HepG2 (cell line): ENCODE results near the gene ZNRD2. TPM values are rescaled to one million over a fixed set of nuclear protein-coding genes. Genes with fewer than 3 reads are reported as not detected.

ENCODE experiments used
- ATF2 ChIP-seq: sonication (generic); formaldehyde crosslinking; IDR thresholded peaks from 2 replicates; pipeline ENCODE4 v1.4.0; 2020; ENCODE audit warnings: missing genetic modification reagents
- DMAP1 ChIP-seq: IDR thresholded peaks from 2 replicates; pipeline ENCODE4 v1.6.1; 2016
- HDAC1 ChIP-seq: sonication (generic); formaldehyde crosslinking; IDR thresholded peaks from 2 replicates; pipeline ENCODE4 v1.5.1; 2020; ENCODE audit warnings: mild to moderate bottlenecking, missing genetic modification reagents
- IKZF5 ChIP-seq: IDR thresholded peaks from 2 replicates; pipeline ENCODE4 v1.6.1; 2018; ENCODE audit warnings: missing genetic modification reagents, mild to moderate bottlenecking, missing compliant biosample characterization
- ISX ChIP-seq: sonication (generic); formaldehyde crosslinking; conservative IDR thresholded peaks from 2 replicates; pipeline ENCODE4 v1.5.0; 2020; ENCODE audit warnings: missing genetic modification reagents
- NCOR1 ChIP-seq: fragments of 200-600 bp; sonication (generic); IDR thresholded peaks from 2 replicates; pipeline ENCODE4 v1.7.0; 2017; ENCODE audit warnings: antibody characterized with exemption, low read length, borderline replicate concordance
- NFKB2 ChIP-seq: sonication (generic); formaldehyde crosslinking; IDR thresholded peaks from 2 replicates; pipeline ENCODE4 v1.4.0; 2020; ENCODE audit warnings: missing genetic modification reagents, borderline replicate concordance
- ZBTB21 ChIP-seq: sonication (generic); formaldehyde crosslinking; IDR thresholded peaks from 2 replicates; pipeline ENCODE4 v1.4.0; 2020; ENCODE audit warnings: missing genetic modification reagents
- ZFY ChIP-seq: sonication (generic); formaldehyde crosslinking; IDR thresholded peaks from 2 replicates; pipeline ENCODE4 v1.4.0; 2020; ENCODE audit warnings: missing genetic modification reagents
- ZMYM2 ChIP-seq: sonication (generic); formaldehyde crosslinking; IDR thresholded peaks from 2 replicates; pipeline ENCODE4 v1.8.0; 2022; ENCODE audit warnings: mild to moderate bottlenecking, missing genetic modification reagents
- ZNF335 ChIP-seq: sonication (generic); formaldehyde crosslinking; IDR thresholded peaks from 2 replicates; pipeline ENCODE4 v1.4.0; 2020; ENCODE audit warnings: missing genetic modification reagents
- ZNF563 ChIP-seq: sonication (generic); formaldehyde crosslinking; IDR thresholded peaks from 2 replicates; pipeline ENCODE4 v1.8.0; 2022; ENCODE audit warnings: mild to moderate bottlenecking, moderate library complexity, missing genetic modification reagents
- ZNF678 ChIP-seq: sonication (generic); formaldehyde crosslinking; IDR thresholded peaks from 2 replicates; pipeline ENCODE4 v1.4.0; 2020; ENCODE audit warnings: mild to moderate bottlenecking, missing genetic modification reagents
- ZNF772 ChIP-seq: sonication (generic); formaldehyde crosslinking; IDR thresholded peaks from 2 replicates; pipeline ENCODE4 v1.5.0; 2020; ENCODE audit warnings: mild to moderate bottlenecking, missing genetic modification reagents
- polyA plus RNA-seq, 8 experiments: library from polyadenylated mRNA; depleted of rRNA in 3 of 8; stranded (reverse) in 7 of 8; unstranded in 1 of 8; fragments of >200 nt; fragmentation: Illumina TruSeq in 4 of 8; extraction: Trizol in 4 of 8; gene quantifications; 2 replicates each; pipeline versions ENCODE4 v1.2.1 to v1.2.3, GENCODE V29; 2011 to 2016; ENCODE audit warnings: low read depth in 4 of 8, missing spikeins in 1 of 8, mixed read lengths in 1 of 8; ENCODE audit not compliant: insufficient read depth in 1 of 8
- total RNA-seq, 5 experiments: library from RNA; depleted of rRNA; stranded (reverse); fragments of >200 nt; fragmentation: Illumina TruSeq; extraction: Trizol; gene quantifications; 2 replicates each; pipeline ENCODE4 v1.2.3, GENCODE V29; 2016; ENCODE audit warnings: low read depth in 1 of 5
- TF ChIP-seq, protein P1 (sequence below): sonication (generic); formaldehyde crosslinking; IDR thresholded peaks from 2 replicates; pipeline ENCODE4 v1.8.1; 2023; ENCODE audit warnings: mild to moderate bottlenecking, missing genetic modification reagents
- TF ChIP-seq, protein P2 (sequence below): sonication (generic); formaldehyde crosslinking; IDR thresholded peaks from 2 replicates; pipeline ENCODE4 v1.4.0; 2020; ENCODE audit warnings: mild to moderate bottlenecking, missing genetic modification reagents
- TF ChIP-seq, protein P3 (sequence below): sonication (generic); formaldehyde crosslinking; IDR thresholded peaks from 2 replicates; pipeline ENCODE4 v1.8.1; 2023; ENCODE audit warnings: missing genetic modification reagents, inconsistent platforms, borderline replicate concordance
- TF ChIP-seq, protein P4 (sequence below): fragments of 450-650 bp; IDR thresholded peaks from 2 replicates; pipeline ENCODE4 v1.6.1; 2017
- TF ChIP-seq, protein P5 (sequence below): sonication (generic); formaldehyde crosslinking; IDR thresholded peaks from 2 replicates; pipeline ENCODE4 v1.8.1; 2023; ENCODE audit warnings: mild to moderate bottlenecking, missing genetic modification reagents
- TF ChIP-seq, protein P6 (sequence below): sonication (generic); formaldehyde crosslinking; IDR thresholded peaks from 2 replicates; pipeline ENCODE4 v1.5.0; 2020; ENCODE audit warnings: missing genetic modification reagents

ZNRD2 gene
- total and polyA plus RNA-seq, 2 of the 13 experiments (the other 11 are each of a cell fraction or from before 2014, with no cell fraction given) = 29.2 to 34.0 TPM

GRCh38 chr11:65616575-65617001 is 46.3 kb downstream of the ZNRD2 start (continued):
- TF ChIP-seq, protein P1, sequence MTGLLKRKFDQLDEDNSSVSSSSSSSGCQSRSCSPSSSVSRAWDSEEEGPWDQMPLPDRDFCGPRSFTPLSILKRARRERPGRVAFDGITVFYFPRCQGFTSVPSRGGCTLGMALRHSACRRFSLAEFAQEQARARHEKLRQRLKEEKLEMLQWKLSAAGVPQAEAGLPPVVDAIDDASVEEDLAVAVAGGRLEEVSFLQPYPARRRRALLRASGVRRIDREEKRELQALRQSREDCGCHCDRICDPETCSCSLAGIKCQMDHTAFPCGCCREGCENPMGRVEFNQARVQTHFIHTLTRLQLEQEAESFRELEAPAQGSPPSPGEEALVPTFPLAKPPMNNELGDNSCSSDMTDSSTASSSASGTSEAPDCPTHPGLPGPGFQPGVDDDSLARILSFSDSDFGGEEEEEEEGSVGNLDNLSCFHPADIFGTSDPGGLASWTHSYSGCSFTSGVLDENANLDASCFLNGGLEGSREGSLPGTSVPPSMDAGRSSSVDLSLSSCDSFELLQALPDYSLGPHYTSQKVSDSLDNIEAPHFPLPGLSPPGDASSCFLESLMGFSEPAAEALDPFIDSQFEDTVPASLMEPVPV = no peak
- TF ChIP-seq IKZF5 (CRISPR knock-in tag) (no peak), ZNF335 (no peak), ZBTB21 (CRISPR knock-in tag) (peak; percentile 34; the same call in 1 of the 2 replicates), NCOR1 (peak; percentile 77; the same call in 1 of the 2 replicates), ISX (CRISPR knock-in tag) (no peak), ATF2 (CRISPR knock-in tag) (peak; percentile 47; the same call in 1 of the 2 replicates), ZMYM2 (CRISPR knock-in tag) (no peak), NFKB2 (CRISPR knock-in tag) (no peak), ZNF678 (no peak), ZFY (CRISPR knock-in tag) (no peak), HDAC1 (no peak), ZNF563 (CRISPR knock-in tag) (peak; percentile 61; the same call in 1 of the 2 replicates), ZNF772 (CRISPR knock-in tag) (no peak), DMAP1 (CRISPR knock-in tag) (peak; percentile 26)
- TF ChIP-seq, protein P2, sequence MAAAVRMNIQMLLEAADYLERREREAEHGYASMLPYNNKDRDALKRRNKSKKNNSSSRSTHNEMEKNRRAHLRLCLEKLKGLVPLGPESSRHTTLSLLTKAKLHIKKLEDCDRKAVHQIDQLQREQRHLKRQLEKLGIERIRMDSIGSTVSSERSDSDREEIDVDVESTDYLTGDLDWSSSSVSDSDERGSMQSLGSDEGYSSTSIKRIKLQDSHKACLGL = no peak
- TF ChIP-seq, protein P3, sequence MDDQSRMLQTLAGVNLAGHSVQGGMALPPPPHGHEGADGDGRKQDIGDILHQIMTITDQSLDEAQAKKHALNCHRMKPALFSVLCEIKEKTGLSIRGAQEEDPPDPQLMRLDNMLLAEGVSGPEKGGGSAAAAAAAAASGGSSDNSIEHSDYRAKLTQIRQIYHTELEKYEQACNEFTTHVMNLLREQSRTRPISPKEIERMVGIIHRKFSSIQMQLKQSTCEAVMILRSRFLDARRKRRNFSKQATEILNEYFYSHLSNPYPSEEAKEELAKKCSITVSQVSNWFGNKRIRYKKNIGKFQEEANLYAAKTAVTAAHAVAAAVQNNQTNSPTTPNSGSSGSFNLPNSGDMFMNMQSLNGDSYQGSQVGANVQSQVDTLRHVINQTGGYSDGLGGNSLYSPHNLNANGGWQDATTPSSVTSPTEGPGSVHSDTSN = no peak
- TF ChIP-seq, protein P4, sequence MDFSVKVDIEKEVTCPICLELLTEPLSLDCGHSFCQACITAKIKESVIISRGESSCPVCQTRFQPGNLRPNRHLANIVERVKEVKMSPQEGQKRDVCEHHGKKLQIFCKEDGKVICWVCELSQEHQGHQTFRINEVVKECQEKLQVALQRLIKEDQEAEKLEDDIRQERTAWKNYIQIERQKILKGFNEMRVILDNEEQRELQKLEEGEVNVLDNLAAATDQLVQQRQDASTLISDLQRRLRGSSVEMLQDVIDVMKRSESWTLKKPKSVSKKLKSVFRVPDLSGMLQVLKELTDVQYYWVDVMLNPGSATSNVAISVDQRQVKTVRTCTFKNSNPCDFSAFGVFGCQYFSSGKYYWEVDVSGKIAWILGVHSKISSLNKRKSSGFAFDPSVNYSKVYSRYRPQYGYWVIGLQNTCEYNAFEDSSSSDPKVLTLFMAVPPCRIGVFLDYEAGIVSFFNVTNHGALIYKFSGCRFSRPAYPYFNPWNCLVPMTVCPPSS = no peak
- TF ChIP-seq, protein P5, sequence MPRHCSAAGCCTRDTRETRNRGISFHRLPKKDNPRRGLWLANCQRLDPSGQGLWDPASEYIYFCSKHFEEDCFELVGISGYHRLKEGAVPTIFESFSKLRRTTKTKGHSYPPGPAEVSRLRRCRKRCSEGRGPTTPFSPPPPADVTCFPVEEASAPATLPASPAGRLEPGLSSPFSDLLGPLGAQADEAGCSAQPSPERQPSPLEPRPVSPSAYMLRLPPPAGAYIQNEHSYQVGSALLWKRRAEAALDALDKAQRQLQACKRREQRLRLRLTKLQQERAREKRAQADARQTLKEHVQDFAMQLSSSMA (CRISPR knock-in tag) = no peak
- TF ChIP-seq, protein P6, sequence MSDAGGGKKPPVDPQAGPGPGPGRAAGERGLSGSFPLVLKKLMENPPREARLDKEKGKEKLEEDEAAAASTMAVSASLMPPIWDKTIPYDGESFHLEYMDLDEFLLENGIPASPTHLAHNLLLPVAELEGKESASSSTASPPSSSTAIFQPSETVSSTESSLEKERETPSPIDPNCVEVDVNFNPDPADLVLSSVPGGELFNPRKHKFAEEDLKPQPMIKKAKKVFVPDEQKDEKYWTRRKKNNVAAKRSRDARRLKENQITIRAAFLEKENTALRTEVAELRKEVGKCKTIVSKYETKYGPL (CRISPR knock-in tag) = no peak
